ENCODE measurements around the gene TMCC1.

TMCC1 gene

GRCh38 chr3:129855170-129855831, 38.2 kb downstream of the TMCC1 start:
- H3K27ac ChIP-seq = no peak overlapping the region
- TF ChIP-seq CTCF (IDR thresholded peaks at IDR 0.05) (no peak), ZFX (IDR thresholded peaks at IDR 0.05; ENCODE audit: borderline replicate concordance) (no peak)

GRCh38 chr3:129854460-129854859, 39.1 kb downstream of the TMCC1 start:
- no peak overlapping the region for H3K27ac ChIP-seq
- TF ChIP-seq CTCF (IDR thresholded peaks at IDR 0.05) (no peak), ZFX (IDR thresholded peaks at IDR 0.05; ENCODE audit: borderline replicate concordance) (no peak)

GRCh38 chr3:129845956-129846355, 47.6 kb downstream of the TMCC1 start:
- no peak for TF ChIP-seq CTCF (IDR thresholded peaks at IDR 0.05)
- no peak for TF ChIP-seq ZFX (IDR thresholded peaks at IDR 0.05; ENCODE audit: borderline replicate concordance)

GRCh38 chr3:129840707-129841360, 52.7 kb downstream of the TMCC1 start:
- H3K27ac ChIP-seq = 0 out of 2 replicates have a peak overlapping the region, but pooled peaks have one; percentile 5
- TF ChIP-seq CTCF (IDR thresholded peaks at IDR 0.05) = no peak
- no peak for TF ChIP-seq ZFX (IDR thresholded peaks at IDR 0.05; ENCODE audit: borderline replicate concordance)

More at GRCh38 chr3:129845956-129846355, 47.6 kb downstream of the TMCC1 start:
- no peak overlapping the region for H3K27ac ChIP-seq

GRCh38 chr3:129838086-129838485, 55.4 kb downstream of the TMCC1 start:
- TF ChIP-seq CTCF (IDR thresholded peaks at IDR 0.05) = no peak
- no peak for TF ChIP-seq ZFX (IDR thresholded peaks at IDR 0.05; ENCODE audit: borderline replicate concordance)
- no peak overlapping the region for H3K27ac ChIP-seq

GRCh38 chr3:129837065-129837642, 56.4 kb downstream of the TMCC1 start:
- no peak for TF ChIP-seq ZFX (IDR thresholded peaks at IDR 0.05; ENCODE audit: borderline replicate concordance)
- no peak for TF ChIP-seq CTCF (IDR thresholded peaks at IDR 0.05)
- H3K27ac ChIP-seq = no peak overlapping the region

Measured in 22Rv1 (cell line).